Stimulated activated CD4-positive, alpha-beta T cell treated with anti-CD3 and anti-CD28 coated beads, Interleukin-4, amount 100 ng/mL, for 4 hours (primary cell): ENCODE results near the gene SMARCC2.
A peak's percentile ranks its signal among the peaks of the same experiment; 100 is the strongest.

Experiments used
- DNase-seq, 2 experiments: peaks; one replicate each; pipeline ENCODE4 v3.0.0-alpha.2; 2020

The SMARCC2 gene

DNA sequence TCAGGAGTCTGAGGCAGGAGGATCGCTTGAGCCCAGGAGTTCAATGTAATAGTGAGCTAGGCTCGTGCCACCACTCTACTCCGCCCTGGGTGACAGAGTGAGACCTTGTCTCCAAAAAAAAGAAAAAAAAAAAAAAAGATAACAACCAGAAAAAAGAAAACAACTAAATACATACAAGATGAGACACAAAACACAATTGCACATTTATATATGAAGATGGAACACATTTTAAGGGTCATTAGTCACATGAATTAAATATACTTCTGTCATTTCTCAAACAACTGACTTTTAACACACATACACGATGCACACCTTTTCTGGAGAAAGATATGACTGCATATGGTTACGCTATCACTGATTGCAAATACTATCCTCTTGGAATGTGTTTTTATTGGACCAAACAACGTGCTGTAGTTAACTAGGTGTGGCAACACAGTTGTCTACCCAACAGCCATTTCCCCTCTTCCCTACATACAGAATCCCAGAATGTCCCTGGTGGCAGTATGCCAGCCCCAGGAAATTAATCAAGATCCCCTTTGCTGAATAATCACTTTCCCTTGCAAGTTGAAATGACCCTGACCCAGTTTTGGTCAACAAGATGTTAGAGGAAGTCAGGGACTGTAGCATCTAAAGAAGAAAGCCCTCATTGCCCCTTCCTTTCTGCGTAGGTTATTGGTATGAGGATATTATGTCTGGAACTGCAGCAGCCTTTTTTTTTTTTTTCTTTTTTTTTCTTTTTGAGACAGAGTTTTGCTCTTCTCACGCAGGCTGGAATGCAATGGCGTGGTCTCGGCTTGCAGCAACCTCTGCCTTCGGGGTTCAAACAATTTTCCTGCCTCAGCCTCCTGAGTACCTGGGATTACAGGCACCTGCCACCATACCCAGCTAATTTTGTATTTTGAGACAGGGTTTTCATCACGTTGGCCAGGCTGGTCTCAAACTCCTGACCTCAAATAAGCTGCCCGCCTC is 42.5 kb downstream of the SMARCC2 start:
- no peak for DNase-seq

DNA sequence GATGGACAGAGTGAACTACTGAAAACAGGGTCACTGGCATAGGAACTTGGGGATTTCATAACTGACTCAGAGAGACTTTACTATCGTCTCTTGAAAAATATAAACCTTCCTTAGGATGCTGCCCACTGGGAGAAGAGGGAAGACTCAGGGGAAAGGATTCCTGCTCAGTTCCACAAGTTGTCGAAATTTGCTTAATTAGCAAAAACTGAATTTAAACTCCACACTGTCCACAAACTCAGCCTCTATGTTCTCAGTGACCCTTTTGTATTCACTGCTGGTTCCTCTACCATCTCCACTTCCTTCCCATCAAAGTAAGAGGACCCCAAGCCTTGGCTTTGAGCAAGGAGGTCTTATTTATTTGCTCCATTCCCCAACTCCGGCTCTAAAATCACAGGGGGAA is 44.1 kb downstream of the SMARCC2 start:
- DNase-seq = no peak

DNA sequence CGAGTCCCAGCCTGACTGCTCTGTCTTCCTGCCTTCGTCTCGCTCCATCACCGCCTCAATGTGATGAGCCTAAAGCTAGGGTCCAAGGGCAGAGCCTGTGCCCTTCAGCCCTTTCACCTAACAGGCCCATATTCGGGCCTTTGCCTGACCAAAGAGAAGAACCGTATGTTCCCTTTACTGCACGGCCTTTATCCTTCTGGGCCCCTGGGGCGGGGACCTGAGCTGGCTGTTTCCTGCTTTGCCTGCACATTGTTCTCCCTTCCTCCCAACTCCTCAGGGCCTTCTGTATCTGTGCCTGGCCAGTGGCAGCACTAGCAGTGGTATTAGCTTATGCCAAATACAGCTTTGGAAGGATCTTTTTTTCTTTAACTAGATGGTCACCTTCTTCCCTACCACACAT is 45.4 kb downstream of the SMARCC2 start:
- DNase-seq = no peak

DNA sequence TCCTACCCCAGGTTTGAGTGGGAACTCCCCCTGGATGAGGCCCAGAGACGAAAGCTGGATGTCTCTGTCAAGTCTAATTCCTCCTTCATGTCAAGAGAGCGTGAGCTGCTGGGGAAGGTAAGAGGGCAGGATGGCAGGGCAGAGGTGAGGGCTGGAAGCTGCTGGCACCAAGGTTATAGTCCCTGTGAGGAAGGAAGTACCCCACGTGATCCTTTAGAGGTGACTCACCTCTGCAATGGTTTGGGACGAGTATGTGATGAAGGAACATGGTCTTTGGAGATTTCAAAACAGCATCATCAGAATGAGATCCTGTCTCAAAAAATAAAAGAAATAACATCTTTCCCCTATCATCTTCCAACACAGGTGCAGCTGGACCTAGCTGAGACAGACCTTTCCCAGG is 46.1 kb downstream of the SMARCC2 start:
- peak in 1 of 2 experiments; percentile 22 for DNase-seq

DNA sequence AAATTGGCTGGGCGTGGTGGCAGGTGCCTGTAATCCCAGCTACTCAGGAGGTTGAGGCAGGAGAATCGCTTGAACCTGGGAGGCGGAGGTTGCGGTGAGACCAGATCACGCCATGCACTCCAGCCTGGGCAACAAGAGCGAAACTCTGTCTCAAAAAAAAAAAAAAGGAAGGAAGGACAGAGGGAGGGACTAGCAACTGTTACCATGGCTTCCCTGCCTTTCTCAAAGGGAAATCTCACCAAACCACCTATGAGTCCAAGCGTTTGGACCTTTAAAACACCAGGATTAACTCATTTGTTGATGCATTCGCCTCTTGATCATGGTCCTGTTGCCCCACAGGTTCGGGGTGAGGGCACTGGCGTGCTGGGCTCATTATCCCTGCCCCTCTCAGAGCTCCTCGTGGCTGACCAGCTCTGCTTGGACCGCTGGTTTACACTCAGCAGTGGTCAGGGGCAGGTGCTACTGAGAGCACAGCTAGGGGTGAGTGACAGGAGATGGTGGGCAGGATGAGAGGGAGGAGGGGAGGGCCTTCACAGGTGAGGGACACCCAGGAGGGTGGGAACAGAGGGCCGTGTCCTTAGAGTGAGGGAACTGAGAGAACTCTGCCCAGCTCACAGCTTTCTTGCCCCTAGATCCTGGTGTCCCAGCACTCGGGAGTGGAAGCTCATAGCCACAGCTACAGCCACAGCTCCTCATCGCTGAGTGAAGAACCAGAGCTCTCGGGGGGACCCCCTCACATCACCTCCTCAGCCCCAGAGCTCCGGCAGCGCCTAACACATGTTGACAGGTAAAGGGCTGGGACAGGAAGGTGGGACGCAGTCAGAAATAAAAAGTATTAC is 47.1 kb downstream of the SMARCC2 start:
- DNase-seq = no peak

DNA sequence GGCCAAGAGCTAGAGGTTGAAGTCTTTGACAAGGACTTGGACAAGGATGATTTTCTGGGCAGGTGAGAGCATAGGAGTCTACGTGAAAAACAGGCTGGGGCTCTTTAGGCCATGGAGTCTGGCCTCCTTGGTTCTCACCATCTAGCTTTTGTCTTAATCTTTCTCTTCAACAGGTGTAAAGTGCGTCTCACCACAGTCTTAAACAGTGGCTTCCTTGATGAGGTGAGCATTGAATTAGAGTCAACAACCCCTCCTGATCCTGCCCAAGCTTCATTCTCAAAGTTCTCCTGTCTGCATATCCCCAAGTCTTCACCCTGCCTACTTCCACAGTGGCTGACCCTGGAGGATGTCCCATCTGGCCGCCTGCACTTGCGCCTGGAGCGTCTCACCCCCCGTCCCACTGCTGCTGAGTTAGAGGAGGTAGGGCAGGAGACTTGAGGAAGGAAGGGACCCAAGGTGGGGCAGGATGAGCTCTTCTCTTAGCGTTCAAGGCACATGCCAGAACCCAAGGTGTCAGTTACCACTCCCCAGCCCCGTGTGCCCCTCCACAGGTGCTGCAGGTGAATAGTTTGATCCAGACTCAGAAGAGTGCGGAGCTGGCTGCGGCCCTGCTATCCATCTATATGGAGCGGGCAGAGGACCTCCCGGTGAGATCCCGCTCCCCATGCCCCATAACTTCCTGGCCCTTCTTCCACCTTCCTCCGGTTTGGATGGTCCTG is 51.3 kb downstream of the SMARCC2 start:
- DNase-seq = no peak

DNA sequence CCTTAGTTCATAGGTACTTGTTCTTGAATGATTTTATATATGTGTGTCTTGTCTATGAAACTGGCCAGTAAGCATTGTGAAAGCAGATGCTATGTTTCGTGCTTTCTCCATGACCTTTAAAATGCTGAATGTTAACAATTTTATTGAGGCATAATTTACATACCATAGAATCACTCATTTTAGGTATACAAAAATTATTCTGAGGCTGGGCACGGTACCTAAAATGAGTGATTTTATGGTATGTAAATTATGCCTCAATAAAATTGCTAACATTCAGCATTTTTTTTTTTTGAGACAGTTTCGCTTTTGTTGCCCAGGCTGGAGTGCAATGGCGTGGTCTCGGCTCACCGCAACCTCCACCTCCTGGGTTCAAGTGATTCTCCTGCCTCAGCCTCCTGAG is 54.4 kb downstream of the SMARCC2 start:
- no peak for DNase-seq

DNA sequence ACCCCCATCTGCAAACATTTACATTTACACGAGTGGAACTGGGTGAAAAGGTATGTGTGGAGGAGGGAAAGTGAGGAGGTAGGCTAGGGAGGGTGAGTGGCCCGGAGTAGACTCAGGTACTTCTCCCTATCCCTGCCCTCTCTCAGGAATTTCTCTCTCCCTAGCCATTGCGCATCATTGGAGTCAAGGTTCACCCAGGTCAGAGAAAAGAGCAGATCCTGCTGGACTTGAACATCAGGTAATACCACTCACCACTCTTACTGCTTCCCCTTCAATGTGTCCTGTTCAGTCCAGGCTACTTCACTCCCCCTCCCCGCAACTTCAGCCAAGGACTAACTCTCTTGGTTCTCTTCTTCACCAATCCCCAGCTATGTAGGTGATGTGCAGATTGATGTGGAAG is 58.4 kb downstream of the SMARCC2 start:
- DNase-seq = no peak

DNA sequence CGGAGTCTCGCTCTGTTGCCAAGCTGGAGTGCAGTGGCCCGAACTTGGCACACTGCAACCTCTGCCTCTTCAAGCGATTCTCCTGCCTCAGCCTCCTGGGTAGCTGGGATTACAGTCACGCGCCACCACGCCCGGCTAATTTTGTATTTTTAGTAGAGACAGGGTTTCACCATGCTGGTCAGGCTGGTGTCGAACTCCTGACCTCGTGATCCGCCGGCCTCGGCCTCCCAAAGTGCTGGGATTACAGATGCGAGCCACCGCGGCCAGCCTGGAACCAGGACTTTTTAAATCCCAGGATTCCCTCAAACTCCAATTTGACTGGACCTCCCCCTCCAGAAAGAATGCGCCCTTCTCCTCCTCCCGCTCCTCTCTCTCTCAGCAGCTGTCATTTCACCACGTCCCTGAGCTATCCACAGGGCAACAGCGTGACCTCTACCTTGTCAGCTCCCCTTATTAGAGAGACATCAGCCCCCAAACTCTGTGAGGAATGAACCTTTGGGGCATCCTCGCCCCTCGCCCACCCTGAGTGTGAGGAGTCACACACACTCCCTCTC is 59.3 kb downstream of the SMARCC2 start:
- no peak for DNase-seq

DNA sequence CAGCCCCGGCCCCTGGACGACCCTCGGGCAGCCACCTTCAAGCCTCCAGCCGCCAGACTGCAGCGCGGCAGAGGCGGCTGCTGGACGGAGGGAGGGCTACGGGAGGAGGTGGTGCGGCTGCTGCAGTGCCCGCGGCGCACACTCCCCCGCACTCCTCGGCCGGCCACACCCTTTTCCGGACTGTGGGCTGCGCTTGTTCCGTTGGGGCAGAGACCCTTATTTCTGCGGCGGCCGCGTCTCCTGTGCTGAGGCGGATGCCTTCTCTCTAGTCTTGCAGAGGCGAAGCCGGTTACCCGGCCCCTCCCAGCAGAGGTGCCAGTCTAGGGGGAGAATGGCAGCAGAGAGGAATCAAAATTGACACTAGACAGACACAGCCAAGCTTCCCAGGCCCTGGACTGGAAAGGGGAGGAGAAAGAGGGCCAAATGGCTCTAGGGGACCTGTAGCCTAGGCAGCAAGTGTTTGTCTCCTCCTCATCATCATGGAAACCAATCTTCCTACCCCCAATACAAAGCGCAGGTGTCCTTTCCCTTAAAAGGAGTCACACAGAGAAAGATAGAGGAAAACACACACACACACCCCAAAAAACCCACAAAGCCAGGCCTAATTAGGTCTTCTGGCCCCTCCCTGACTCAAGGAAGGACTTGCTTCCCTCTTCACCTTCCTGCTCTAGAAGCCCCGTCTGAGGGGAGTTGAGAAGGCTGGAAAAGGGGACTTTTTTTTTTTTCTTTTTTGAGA is 59.9 kb downstream of the SMARCC2 start:
- DNase-seq = peak; percentile 57 to 61

DNA sequence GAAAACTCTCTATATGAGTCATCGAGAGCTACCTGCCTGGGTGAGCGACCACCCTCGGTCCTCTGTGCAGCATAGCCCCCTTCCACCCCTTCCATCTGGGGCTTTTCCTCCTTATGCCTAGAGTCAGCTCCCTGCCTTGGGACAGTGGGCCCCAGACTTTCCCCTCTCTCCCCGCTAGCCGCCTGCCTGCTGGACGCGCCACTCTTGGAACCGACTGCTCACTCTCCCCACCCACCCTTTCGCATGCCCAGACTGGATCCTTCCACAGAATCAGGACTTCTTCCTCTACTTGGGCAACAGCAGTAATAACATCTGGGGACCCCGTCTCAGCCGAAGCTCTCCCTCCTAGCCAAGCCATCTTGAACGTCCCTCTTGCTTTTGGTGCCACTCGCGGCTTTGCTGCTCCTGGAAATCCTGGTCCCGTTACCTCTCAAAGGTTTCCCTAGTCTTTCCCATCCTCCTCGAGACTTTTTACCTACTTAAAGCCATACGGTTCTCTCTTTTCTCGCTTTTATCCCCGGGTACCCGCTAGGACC is 60.5 kb downstream of the SMARCC2 start:
- DNase-seq = no peak

DNA sequence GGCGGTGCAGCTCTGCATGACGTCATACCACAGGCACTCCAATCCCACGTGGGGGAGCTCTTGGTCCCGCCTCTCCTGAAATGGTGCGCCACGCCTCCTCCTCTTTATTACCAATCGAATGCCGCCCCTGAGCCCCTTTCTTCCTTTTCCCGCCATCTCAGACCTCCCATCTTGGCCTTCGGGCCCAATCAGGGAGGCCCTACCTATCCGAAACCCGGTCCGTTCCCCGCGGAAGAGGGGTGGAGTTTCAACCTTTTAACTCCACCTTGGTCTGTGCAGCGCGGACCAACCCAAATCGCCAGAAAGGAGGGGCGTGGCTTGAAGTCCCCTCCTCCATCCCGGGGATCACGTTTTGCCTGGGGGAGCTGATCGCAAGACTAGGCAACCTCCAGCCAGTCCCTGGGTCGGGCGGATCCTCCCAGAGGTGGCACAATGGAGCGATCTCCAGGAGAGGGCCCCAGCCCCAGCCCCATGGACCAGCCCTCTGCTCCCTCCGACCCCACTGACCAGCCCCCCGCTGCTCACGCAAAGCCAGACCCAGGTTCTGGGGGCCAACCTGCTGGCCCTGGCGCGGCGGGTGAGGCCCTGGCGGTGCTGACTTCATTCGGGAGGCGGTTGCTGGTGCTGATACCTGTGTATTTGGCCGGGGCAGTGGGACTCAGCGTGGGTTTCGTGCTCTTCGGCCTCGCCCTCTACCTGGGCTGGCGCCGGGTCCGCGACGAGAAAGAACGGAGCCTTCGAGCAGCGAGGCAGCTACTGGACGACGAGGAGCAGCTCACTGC is 61.2 kb downstream of the SMARCC2 start, which contains the start of gene ESYT1:
TSS of gene ESYT1 (plus strand) at position 380 of the 782 bp plus-strand sequence. CDS start at position 433, 53 bp downstream.
- DNase-seq = peak; percentile 87 to 99

DNA sequence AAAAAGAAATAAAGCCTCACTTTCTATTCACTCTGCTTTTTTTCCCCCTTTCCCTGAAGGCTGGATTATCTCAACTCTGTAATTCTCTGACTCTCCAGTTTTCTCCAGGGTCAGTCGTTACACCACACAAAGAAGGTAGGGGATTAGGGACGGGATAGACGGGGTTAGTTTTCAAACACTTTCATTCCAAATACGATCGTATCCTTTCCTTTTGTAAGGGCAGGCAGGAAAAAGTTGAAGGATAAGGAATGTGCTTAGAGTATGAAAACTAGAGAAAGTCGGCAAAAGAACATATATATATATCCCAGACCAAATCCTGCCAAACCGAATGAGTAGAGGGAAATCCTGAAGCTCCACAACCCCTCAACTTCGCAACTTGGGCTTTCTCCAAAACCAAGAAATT is 61.8 kb downstream of the SMARCC2 start:
- no peak for DNase-seq

DNA sequence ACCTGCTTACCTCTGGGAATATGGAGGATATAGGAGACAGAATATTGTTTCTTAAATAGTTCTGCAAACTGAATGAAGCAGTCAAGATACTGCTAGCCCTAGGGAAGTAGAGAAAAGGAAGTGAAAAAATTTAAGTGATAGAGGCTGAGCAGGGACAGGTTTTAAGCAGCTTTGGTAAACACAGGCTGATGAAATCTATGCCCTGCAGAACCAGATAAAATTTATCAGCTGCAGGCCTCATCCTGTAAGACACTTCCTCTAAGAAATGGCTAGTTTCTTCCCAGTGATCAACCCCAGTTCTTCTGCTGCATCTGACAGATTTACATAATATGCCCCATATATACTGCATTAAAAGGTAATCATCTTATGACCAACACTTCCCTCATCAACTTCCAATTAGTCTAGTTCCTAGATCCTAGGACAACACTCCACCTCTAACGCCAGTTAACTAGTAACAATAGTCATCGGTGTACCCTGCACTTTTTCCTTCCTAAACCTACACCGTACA is 62.5 kb downstream of the SMARCC2 start:
- DNase-seq = no peak

DNA sequence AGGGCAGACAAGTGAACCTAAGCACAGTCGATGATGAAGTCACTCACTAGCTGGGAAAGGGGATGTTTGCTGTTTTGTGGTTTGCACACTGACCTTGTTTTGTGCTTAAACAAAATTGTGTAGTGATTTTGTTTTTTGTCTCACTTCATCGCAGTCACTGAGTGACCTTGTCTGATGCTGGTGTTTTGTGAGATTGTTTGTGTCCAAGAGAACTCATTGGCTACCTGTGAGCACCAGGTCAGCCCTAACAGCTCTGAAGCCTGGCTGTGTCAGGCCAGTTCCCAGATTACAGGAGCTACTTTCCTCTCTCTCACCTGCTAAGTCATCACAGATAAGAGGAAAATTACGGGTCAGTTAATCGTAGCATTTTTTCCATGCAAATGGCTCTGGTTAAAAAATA is 65.2 kb downstream of the SMARCC2 start:
- no peak for DNase-seq

DNA sequence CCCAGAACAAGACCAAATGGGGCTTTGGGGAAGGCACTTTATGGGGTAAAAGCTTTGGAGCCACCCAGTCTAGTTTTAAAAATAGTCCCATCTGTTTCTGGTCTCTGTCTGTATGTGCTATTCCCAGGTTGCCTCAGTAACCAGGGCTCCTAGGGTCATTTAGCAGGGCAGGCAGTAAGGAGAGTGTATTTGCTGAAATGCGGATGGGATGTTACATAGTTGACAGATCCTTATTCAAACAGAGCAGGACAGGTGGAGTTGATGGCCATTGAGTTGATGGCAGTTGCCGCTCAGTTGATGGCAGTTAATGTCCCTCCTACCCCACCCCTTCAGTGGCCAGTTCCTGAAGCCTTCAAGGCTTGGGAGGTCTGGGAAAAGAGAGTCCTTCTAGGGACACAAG is 66.6 kb downstream of the SMARCC2 start:
- no peak for DNase-seq

DNA sequence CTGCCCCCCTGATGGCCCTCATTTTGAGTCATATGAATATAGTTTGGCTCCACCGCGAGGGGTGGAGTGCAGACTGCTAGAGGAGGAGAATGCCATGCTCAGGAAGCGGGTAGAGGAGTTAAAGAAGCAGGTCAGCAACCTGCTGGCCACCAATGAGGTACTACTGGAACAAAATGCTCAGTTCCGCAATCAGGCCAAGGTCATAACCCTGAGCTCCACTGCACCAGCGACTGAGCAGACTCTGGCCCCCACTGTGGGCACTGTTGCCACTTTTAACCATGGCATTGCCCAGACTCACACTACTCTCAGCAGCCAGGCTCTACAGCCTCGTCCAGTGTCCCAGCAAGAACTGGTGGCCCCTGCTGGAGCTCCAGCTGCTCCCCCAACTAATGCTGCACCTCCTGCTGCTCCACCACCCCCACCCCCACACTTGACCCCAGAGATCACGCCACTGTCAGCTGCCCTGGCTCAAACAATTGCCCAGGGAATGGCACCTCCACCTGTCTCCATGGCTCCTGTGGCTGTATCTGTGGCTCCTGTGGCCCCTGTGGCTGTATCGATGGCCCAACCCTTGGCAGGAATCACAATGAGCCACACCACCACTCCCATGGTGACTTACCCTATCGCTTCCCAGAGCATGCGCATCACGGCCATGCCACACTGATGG is 67.9 kb downstream of the SMARCC2 start:
- DNase-seq = no peak

DNA sequence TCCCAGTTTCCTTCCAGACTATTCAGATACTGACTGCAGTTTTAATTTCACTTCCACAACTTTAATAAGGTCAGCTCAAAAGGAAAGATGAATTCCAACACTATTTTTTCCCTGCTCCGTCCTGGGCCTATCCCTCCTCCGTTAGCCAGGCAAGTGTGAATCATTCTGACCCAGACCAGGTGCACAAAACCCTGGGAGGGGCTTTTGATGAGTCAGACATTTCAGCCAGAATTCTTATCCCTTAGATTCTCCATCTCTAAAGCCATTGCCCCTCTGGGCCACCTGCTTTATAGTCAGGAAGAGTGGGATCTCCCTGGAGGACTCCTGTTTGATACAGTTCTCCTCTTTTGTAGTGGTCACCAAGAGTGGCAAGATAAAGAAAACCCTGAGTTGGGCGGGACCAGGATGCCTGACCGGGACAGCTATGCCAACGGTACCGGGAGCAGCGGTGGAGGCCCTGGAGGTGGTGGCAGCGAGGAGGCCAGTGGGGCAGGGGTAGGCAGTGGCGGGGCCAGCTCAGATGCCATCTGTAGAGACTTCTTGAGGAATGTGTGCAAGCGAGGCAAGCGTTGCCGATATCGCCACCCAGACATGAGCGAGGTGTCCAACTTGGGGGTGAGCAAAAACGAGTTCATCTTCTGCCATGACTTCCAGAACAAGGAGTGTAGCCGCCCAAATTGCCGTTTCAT is 69.0 kb downstream of the SMARCC2 start:
- DNase-seq = no peak

DNA sequence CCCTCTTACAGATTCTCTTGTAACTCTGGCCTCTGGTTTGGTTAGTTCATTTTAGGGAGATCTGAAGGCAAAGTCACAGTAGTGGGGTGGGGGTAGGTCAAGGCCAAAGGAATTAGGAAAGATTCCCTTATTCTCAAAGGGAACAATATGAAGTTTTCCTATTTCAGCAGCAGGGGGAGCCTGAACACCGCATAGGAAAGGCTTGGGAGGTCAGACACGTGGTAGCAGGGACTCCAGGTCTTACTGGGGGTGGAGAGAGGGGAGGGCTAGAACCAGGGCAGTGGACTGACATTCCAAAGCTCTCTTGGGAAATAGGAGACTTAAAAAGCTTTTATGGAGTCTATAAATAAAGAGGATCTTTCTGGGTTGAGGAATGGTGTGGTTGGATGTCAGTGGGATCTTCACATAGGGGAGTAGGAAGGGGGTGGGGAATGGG is 69.9 kb downstream of the SMARCC2 start:
- DNase-seq = peak; percentile 43 to 67
